Neuronal stem cell (in vitro differentiated cells): Measurements from ENCODE around the gene CAMK1.

ENCODE experiments used
- DNase-seq: peaks from one replicate; pipeline ENCODE4 v3.0.0-alpha.2; 2013; ENCODE audit warnings: low spot score
- H2AFZ ChIP-seq: one replicate; pipeline ENCODE4 v1.6.1; 2013; ENCODE audit warnings: mild to moderate bottlenecking, low read length, inconsistent platforms
- H2AK5ac ChIP-seq: 2 replicates; pipeline ENCODE4 v1.6.1; 2013; ENCODE audit warnings: low read depth, mild to moderate bottlenecking, inconsistent platforms, low read length, moderate library complexity, mixed read lengths
- H2BK120ac ChIP-seq: 2 replicates; pipeline ENCODE4 v1.6.1; 2013; ENCODE audit warnings: low read depth, mild to moderate bottlenecking, inconsistent platforms, low read length, moderate library complexity, mixed read lengths
- H2BK12ac ChIP-seq: one replicate; pipeline ENCODE4 v1.6.1; 2013; ENCODE audit warnings: low read length, inconsistent platforms
- H2BK15ac ChIP-seq: 2 replicates; pipeline ENCODE4 v1.6.1; 2013; ENCODE audit warnings: mild to moderate bottlenecking, low read length, inconsistent platforms, mixed read lengths
- H2BK5ac ChIP-seq: one replicate; pipeline ENCODE4 v1.6.1; 2013; ENCODE audit warnings: inconsistent platforms, mild to moderate bottlenecking, low read length, moderate library complexity
- H3K14ac ChIP-seq: one replicate; pipeline ENCODE4 v1.6.1; 2013; ENCODE audit warnings: low read length, inconsistent platforms
- H3K18ac ChIP-seq: 2 replicates; pipeline ENCODE4 v1.6.1; 2013; ENCODE audit warnings: low read length, inconsistent platforms
- H3K23ac ChIP-seq: 2 replicates; pipeline ENCODE4 v1.6.1; 2013; ENCODE audit warnings: low read depth, mild to moderate bottlenecking, mixed read lengths, low read length, inconsistent platforms; ENCODE audit not compliant: poor library complexity
- H3K27ac ChIP-seq: replicated peaks from 3 replicates; pipeline ENCODE4 v1.5.1; 2013; ENCODE audit warnings: low read length, inconsistent platforms
- H3K27me3 ChIP-seq, 3 experiments: 2 replicates each; pipeline ENCODE4 v1.6.1; 2013; ENCODE audit warnings: low read length in 3 of 3, mild to moderate bottlenecking in 2 of 3, inconsistent platforms in 1 of 3, low read depth in 1 of 3, mixed read lengths in 1 of 3, moderate library complexity in 1 of 3; ENCODE audit not compliant: control insufficient read depth in 3 of 3, insufficient read depth in 3 of 3
- H3K36me3 ChIP-seq, 2 donors: replicated peaks in 1 of 2; 2 replicates each; pipeline ENCODE4 v1.6.1; 2013; ENCODE audit warnings: low read length in 2 of 2; ENCODE audit not compliant: control insufficient read depth in 2 of 2, insufficient read depth in 2 of 2
- H3K4ac ChIP-seq: 2 replicates; pipeline ENCODE4 v1.6.1; 2013; ENCODE audit warnings: inconsistent platforms, mild to moderate bottlenecking, low read length, moderate library complexity
- H3K4me1 ChIP-seq, 2 donors: 1 replicate in 1 of 2; 2 replicates in 1 of 2; pipeline ENCODE4 v1.6.1; 2013; ENCODE audit warnings: low read length in 2 of 2, low read depth in 1 of 2; ENCODE audit not compliant: control insufficient read depth in 2 of 2, insufficient read depth in 1 of 2
- H3K4me2 ChIP-seq: one replicate; pipeline ENCODE4 v1.6.1; 2013; ENCODE audit warnings: mild to moderate bottlenecking, low read length, inconsistent platforms; ENCODE audit not compliant: insufficient read depth, poor library complexity, severe bottlenecking
- H3K4me3 ChIP-seq, 2 donors: 2 replicates each; pipeline ENCODE4 v1.5.1; 2013; ENCODE audit warnings: low read length in 2 of 2, mild to moderate bottlenecking in 2 of 2, inconsistent platforms in 1 of 2, moderate library complexity in 1 of 2
- H3K79me1 ChIP-seq: one replicate; pipeline ENCODE4 v1.6.1; 2013; ENCODE audit warnings: low read depth, mild to moderate bottlenecking, inconsistent platforms, low read length, moderate library complexity
- H3K9ac ChIP-seq: one replicate; pipeline ENCODE4 v1.6.1; 2013; ENCODE audit warnings: mild to moderate bottlenecking, low read depth, low read length, inconsistent platforms; ENCODE audit not compliant: poor library complexity
- H3K9me3 ChIP-seq, 2 donors: replicated peaks in 1 of 2; 2 replicates each; pipeline versions ENCODE3 to v1.6.1; 2013; ENCODE audit warnings: low read length in 2 of 2, mild to moderate bottlenecking in 2 of 2, inconsistent platforms in 1 of 2, low read depth in 1 of 2, mixed read lengths in 1 of 2, moderate library complexity in 1 of 2; ENCODE audit not compliant: control insufficient read depth in 2 of 2, insufficient read depth in 1 of 2
- H4K8ac ChIP-seq: one replicate; pipeline ENCODE4 v1.6.1; 2013; ENCODE audit warnings: low read depth, mild to moderate bottlenecking, inconsistent platforms, low read length, moderate library complexity
- H4K91ac ChIP-seq: one replicate; pipeline ENCODE4 v1.6.1; 2013; ENCODE audit warnings: low read length, low read depth, mild to moderate bottlenecking, inconsistent platforms; ENCODE audit not compliant: poor library complexity
- WGBS, 2 donors: extraction: QIAGEN DNeasy Blood & Tissue Kit; methylation state at CpG; one replicate each; pipeline ENCODE4 v1.1.7; 2013; ENCODE audit warnings: missing lambda C conversion rate in 2 of 2, mixed read lengths in 1 of 2; ENCODE audit not compliant: insufficient read length in 2 of 2, insufficient replicate concordance in 1 of 2; ENCODE audit errors: extremely low coverage in 2 of 2; 5-methylcytosine and 5-hydroxymethylcytosine counted together

The CAMK1 gene

GRCh38 chr3:9716801-9717555 is 52.8 kb downstream of the CAMK1 start:
- no peak overlapping the region for H3K4me3 ChIP-seq
- H3K18ac ChIP-seq = no peak overlapping the region
- H3K23ac ChIP-seq = no peak overlapping the region
- no peak overlapping the region for H3K27ac ChIP-seq
- H3K9me3 ChIP-seq = no peaks in the 10 kb centered on the region
- H2AFZ ChIP-seq = no peak overlapping the region
- no peak overlapping the region for H2AK5ac ChIP-seq
- no peak overlapping the region for H2BK120ac ChIP-seq
- H3K79me1 ChIP-seq = no peaks in the 10 kb centered on the region
- WGBS, 2 donors = no CpG with 5 or more reads among the region's 5 CpGs
- no peak overlapping the region for H2BK15ac ChIP-seq
- no peak overlapping the region for H3K9ac ChIP-seq
- no peak overlapping the region for H3K4me2 ChIP-seq
- H4K91ac ChIP-seq = no peak overlapping the region
- no peak for DNase-seq
- H4K8ac ChIP-seq = no peak overlapping the region
- no peak overlapping the region for H2BK12ac ChIP-seq
- H3K4me1 ChIP-seq = peaks cover 2 to 4% of the 10 kb centered on the region in 2 donors
- no peak overlapping the region for H3K4ac ChIP-seq
- H3K36me3 ChIP-seq = no peaks in the 10 kb centered on the region
- H3K14ac ChIP-seq = no peak overlapping the region
- H2BK5ac ChIP-seq = no peak overlapping the region
- peaks cover 0 to 8% (median 3%) of the 10 kb centered on the region in 3 experiments for H3K27me3 ChIP-seq

- peak overlapping the region; percentile 47 for H2AFZ ChIP-seq
- no peak overlapping the region for H3K9ac ChIP-seq
- no peaks in the 10 kb centered on the region for H3K9me3 ChIP-seq
- H3K4me2 ChIP-seq = no peak overlapping the region
- peaks cover 0 to 8% (median 3%) of the 10 kb centered on the region in 3 experiments for H3K27me3 ChIP-seq
- H3K4ac ChIP-seq = no peak overlapping the region
- no peak overlapping the region for H3K18ac ChIP-seq
- H3K4me3 ChIP-seq = no peak overlapping the region
- H3K23ac ChIP-seq = no peak overlapping the region
- peaks cover 2 to 3% of the 10 kb centered on the region in 2 donors for H3K4me1 ChIP-seq
- H4K91ac ChIP-seq = no peak overlapping the region
- H3K36me3 ChIP-seq = no peaks in the 10 kb centered on the region
- no peak overlapping the region for H3K14ac ChIP-seq
- WGBS, 2 donors = no CpG with 5 or more reads among the region's 6 CpGs
- H3K27ac ChIP-seq = no peak overlapping the region
- H2BK15ac ChIP-seq = no peak overlapping the region
- no peak overlapping the region for H4K8ac ChIP-seq
- no peak overlapping the region for H2BK5ac ChIP-seq
- no peak overlapping the region for H2AK5ac ChIP-seq
- no peak for DNase-seq
- H2BK12ac ChIP-seq = no peak overlapping the region
- no peak overlapping the region for H2BK120ac ChIP-seq
- no peaks in the 10 kb centered on the region for H3K79me1 ChIP-seq
Measured at GRCh38 chr3:9715764-9716437, 53.8 kb downstream of the CAMK1 start.

DNA sequence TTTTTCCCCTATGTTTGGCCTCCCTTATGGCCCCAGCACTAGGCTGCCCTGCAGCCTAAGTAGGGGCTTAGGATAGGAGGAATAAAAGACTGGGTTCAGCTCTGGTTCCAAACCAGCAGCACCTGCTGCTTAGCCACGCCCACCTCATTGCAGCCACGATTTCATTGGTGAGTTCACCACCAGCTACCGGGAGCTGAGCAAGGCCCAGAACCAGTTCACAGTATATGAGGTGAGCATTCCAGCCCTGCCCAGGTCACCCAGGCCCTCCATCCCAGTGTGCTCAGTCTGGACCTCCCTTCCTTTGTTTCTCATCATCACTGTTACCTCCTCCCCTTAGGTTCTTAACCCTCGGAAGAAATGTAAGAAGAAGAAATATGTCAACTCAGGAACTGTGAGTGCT is 54.6 kb downstream of the CAMK1 start:
- H3K18ac ChIP-seq = no peak overlapping the region
- H3K4me1 ChIP-seq = peaks cover 0 to 2% of the 10 kb centered on the region in 2 donors
- no peak overlapping the region for H3K14ac ChIP-seq
- no peak overlapping the region for H2BK120ac ChIP-seq
- H4K8ac ChIP-seq = no peak overlapping the region
- H3K9ac ChIP-seq = peak overlapping the region; percentile 61
- no CpG with 5 or more reads among the region's 4 CpGs for WGBS, 2 donors
- H2BK5ac ChIP-seq = no peak overlapping the region
- H3K4me2 ChIP-seq = no peak overlapping the region
- no peak overlapping the region for H4K91ac ChIP-seq
- peaks cover 0 to 8% (median 3%) of the 10 kb centered on the region in 3 experiments for H3K27me3 ChIP-seq
- no peak overlapping the region for H3K27ac ChIP-seq
- H3K9me3 ChIP-seq = no peaks in the 10 kb centered on the region
- H3K4me3 ChIP-seq = no peak overlapping the region
- no peaks in the 10 kb centered on the region for H3K36me3 ChIP-seq
- DNase-seq = no peak
- H2BK12ac ChIP-seq = no peak overlapping the region
- H3K23ac ChIP-seq = no peak overlapping the region
- no peak overlapping the region for H2BK15ac ChIP-seq
- no peak overlapping the region for H2AK5ac ChIP-seq
- no peak overlapping the region for H2AFZ ChIP-seq
- H3K79me1 ChIP-seq = no peaks in the 10 kb centered on the region
- no peak overlapping the region for H3K4ac ChIP-seq

- H3K9ac ChIP-seq = no peak overlapping the region
- H3K4me3 ChIP-seq = no peak overlapping the region
- no peak overlapping the region for H3K27ac ChIP-seq
- H3K4me1 ChIP-seq = peaks cover 0 to 2% of the 10 kb centered on the region in 2 donors
- no peak overlapping the region for H4K8ac ChIP-seq
- H2AK5ac ChIP-seq = no peak overlapping the region
- no peak overlapping the region for H4K91ac ChIP-seq
- no peak overlapping the region for H2AFZ ChIP-seq
- no peak overlapping the region for H2BK5ac ChIP-seq
- no peak overlapping the region for H2BK15ac ChIP-seq
- H3K14ac ChIP-seq = no peak overlapping the region
- WGBS, 2 donors = 100% methylated on average over 2 of the region's 4 CpGs; no CpG with 5 or more reads in 1 of the 2 donors
- no peak overlapping the region for H3K4ac ChIP-seq
- no peak overlapping the region for H3K18ac ChIP-seq
- no peaks in the 10 kb centered on the region for H3K79me1 ChIP-seq
- H2BK120ac ChIP-seq = no peak overlapping the region
- H3K36me3 ChIP-seq = no peaks in the 10 kb centered on the region
- no peak overlapping the region for H3K23ac ChIP-seq
- no peaks in the 10 kb centered on the region for H3K9me3 ChIP-seq
- H2BK12ac ChIP-seq = no peak overlapping the region
- no peak for DNase-seq
- peaks cover 0 to 8% (median 3%) of the 10 kb centered on the region in 3 experiments for H3K27me3 ChIP-seq
- H3K4me2 ChIP-seq = no peak overlapping the region
Measured at GRCh38 chr3:9713142-9713541, 56.6 kb downstream of the CAMK1 start.
